Kidney (tissue), 14 donors: Measurements from ENCODE around the gene PECR. TPM values are rescaled to one million over a fixed set of nuclear protein-coding genes. Genes with fewer than 3 reads are reported as not detected.

Experiments used
- DNase-seq, 5 donors: peaks; one replicate each; pipeline ENCODE4 v3.0.0-alpha.2; 2013 to 2020
- FAIRE-seq: peaks from 2 replicates; lab custom pipeline; 2012; peaks lifted over from hg19 to GRCh38; lab: Jason Lieb, UNC
- H3K27ac ChIP-seq, 2 donors: one replicate each; pipeline ENCODE4 v1.7.0; 2013; ENCODE audit warnings: low read depth in 2 of 2, low read length in 2 of 2, inconsistent platforms in 1 of 2
- H3K27me3 ChIP-seq: one replicate; pipeline ENCODE4 v1.7.1; 2013; ENCODE audit warnings: low read length, inconsistent platforms; ENCODE audit not compliant: control insufficient read depth, insufficient read depth
- H3K36me3 ChIP-seq, 3 donors: one replicate each; pipeline versions ENCODE4 v1.7.0 to v1.7.1; 2013; ENCODE audit warnings: low read length in 3 of 3, control low read depth in 1 of 3, inconsistent platforms in 1 of 3; ENCODE audit not compliant: insufficient read depth in 3 of 3, control insufficient read depth in 2 of 3
- H3K4me1 ChIP-seq, 3 donors: one replicate each; pipeline versions ENCODE4 v1.7.0 to v1.7.1; 2013; ENCODE audit warnings: low read length in 3 of 3, inconsistent platforms in 1 of 3, low read depth in 1 of 3; ENCODE audit not compliant: control insufficient read depth in 2 of 3, insufficient read depth in 2 of 3
- H3K4me3 ChIP-seq, 3 donors: one replicate each; pipeline versions ENCODE4 v1.7.0 to v1.8.1; 2013; ENCODE audit warnings: low read length in 3 of 3, control low read depth in 1 of 3, inconsistent platforms in 1 of 3
- H3K9ac ChIP-seq, 3 donors: one replicate each; pipeline versions ENCODE4 v1.7.0 to v1.7.1; 2013; ENCODE audit warnings: low read length in 3 of 3, control low read depth in 1 of 3, inconsistent platforms in 1 of 3
- H3K9me3 ChIP-seq, 3 donors: one replicate each; pipeline versions ENCODE4 v1.7.0 to v1.7.1; 2013; ENCODE audit warnings: low read length in 3 of 3, control low read depth in 1 of 3, inconsistent platforms in 1 of 3; ENCODE audit not compliant: control insufficient read depth in 2 of 3, insufficient read depth in 1 of 3
- intact Hi-C: fragments of 100-400 bp; cut with DNase I; formaldehyde crosslinking; loops from one replicate; pipeline ENCODE4 v1.11.1; 2022
- polyA plus RNA-seq: library from polyadenylated mRNA; stranded (reverse); fragments of 350-450 nt; fragmentation: Illumina TruSeq; extraction: RNeasy Lipid Tissue Mini Kit (QIAGEN cat#74804); gene quantifications from one replicate; pipeline ENCODE4 v1.2.3, GENCODE V29; 2014; ENCODE audit warnings: low read depth, low replicate concordance; ENCODE audit not compliant: insufficient read depth
- total RNA-seq: library from RNA; stranded (reverse); fragmentation: NEBNext Ultra II Directional; extraction: Animal tissue kit (Norgen Biotek cat#: 25700); gene quantifications from one replicate; pipeline ENCODE4 v1.2.1, GENCODE V29; 2021
- TF ChIP-seq, protein P1 (sequence below): IDR thresholded peaks from 3 replicates; pipeline ENCODE4 v1.5.1; 2012; ENCODE audit warnings: mild to moderate bottlenecking, moderate library complexity, borderline replicate concordance; ENCODE audit not compliant: insufficient read depth; ENCODE audit errors: extremely low read depth
- donor health status: control.
- donor health status: control.
- donor health status: control.
- donor health status: control.
- donor health status: control.
- donor health status: DM: yes; HTN: yes; CAD: no.
- donor health status: Normal renal cell carcinoma (clear cell type).

Gene PECR
- total and polyA plus RNA-seq, 2 donors from 2014 or later = 28.4 to 36.0 TPM

DNA sequence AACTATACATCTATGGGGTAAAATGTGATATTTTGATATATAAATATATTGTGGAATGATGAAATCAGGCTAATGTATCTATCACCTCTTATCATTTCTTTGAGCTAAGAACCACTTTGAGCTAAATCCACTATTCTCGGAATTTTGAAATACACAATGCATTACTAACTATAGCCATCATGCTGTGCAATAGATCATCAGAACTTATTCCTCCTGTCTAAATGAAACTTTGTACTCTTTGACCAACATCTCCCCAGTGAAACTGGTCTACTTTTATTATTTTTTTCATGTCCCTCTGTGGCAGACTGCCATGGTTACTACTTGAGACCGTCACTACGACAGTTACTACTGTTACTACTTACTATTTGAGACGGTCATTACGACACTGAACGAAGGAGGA, 11.4 kb downstream of the PECR start:
- Histone ChIP-seq H3K27ac (no peak overlapping the region), H3K4me3 (no peak overlapping the region), H3K9me3 (no peaks in the 10 kb centered on the region), H3K9ac (no peak overlapping the region), H3K4me1 (no peaks in the 10 kb centered on the region), H3K27me3 (no peaks in the 10 kb centered on the region), H3K36me3 (peaks cover 0 to 14% (median 5%) of the 10 kb centered on the region in 3 donors)
- TF ChIP-seq, protein P1, sequence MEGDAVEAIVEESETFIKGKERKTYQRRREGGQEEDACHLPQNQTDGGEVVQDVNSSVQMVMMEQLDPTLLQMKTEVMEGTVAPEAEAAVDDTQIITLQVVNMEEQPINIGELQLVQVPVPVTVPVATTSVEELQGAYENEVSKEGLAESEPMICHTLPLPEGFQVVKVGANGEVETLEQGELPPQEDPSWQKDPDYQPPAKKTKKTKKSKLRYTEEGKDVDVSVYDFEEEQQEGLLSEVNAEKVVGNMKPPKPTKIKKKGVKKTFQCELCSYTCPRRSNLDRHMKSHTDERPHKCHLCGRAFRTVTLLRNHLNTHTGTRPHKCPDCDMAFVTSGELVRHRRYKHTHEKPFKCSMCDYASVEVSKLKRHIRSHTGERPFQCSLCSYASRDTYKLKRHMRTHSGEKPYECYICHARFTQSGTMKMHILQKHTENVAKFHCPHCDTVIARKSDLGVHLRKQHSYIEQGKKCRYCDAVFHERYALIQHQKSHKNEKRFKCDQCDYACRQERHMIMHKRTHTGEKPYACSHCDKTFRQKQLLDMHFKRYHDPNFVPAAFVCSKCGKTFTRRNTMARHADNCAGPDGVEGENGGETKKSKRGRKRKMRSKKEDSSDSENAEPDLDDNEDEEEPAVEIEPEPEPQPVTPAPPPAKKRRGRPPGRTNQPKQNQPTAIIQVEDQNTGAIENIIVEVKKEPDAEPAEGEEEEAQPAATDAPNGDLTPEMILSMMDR = no peak
- DNase-seq (no peak), FAIRE-seq (no peak)
- intact Hi-C loops = no loop called here

DNA sequence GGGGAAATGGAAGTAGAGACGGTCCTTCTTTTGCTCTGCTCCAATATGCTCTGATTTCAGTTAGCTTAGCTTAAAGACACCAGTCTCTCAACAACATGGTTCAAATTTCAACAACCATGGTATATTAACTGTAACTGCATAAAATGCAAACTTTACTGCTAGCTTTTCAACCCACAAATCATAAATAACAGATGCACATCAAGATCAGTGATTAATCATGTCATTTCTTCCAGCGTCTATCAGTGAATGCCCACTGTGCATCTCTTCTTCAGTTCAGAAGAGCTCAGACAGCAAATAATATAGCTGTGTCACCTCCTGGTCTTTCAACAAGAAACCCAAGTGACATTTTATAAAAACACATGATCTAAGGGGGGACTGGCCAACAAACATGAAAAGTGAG, 12.6 kb downstream of the PECR start:
- no peak overlapping the region for H3K4me3 ChIP-seq
- intact Hi-C loops = no loop called here
- FAIRE-seq = no peak

GRCh38 chr2:216066230-216066629, 15.4 kb downstream of the PECR start:
- intact Hi-C loops = no loop called here
- Histone ChIP-seq H3K9me3 (no peaks in the 10 kb centered on the region), H3K9ac (no peak overlapping the region), H3K4me1 (no peaks in the 10 kb centered on the region), H3K27me3 (no peaks in the 10 kb centered on the region), H3K36me3 (peaks cover 0 to 25% (median 12%) of the 10 kb centered on the region in 3 donors), H3K27ac (no peak overlapping the region), H3K4me3 (no peak overlapping the region)
- TF ChIP-seq, protein P1 = no peak
- DNase-seq (peak in 1 of 5 donors; percentile 31), FAIRE-seq (no peak)

More for the DNA sequence above, 12.6 kb downstream of the PECR start:
- Histone ChIP-seq H3K4me1 (no peaks in the 10 kb centered on the region), H3K36me3 (peaks cover 0 to 24% (median 12%) of the 10 kb centered on the region in 3 donors), H3K9me3 (no peaks in the 10 kb centered on the region), H3K27ac (no peak overlapping the region), H3K9ac (no peak overlapping the region), H3K27me3 (no peaks in the 10 kb centered on the region)
- TF ChIP-seq, protein P1 = no peak
- DNase-seq = no peak

DNA sequence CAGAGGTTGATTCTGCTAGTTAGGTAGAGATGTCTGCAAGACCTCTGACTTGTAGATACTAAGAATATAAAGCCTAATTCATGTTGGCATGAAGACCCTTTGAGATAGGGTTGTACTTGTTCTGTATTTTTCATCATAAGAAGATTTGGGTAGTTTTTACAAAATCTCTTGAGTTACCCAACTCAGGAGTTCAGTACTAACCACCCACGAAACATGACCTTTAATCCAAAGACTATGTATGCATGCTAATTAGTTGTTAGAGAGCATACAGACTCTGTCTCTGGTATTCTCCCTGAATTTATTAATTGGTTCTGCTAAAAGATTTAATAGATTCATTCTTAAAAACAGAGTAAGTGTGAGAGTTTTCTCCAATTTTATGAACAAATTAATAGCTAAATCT, 16.9 kb downstream of the PECR start:
- H3K4me1 ChIP-seq = no peaks in the 10 kb centered on the region
- TF ChIP-seq, protein P1 = no peak
- intact Hi-C loops = no loop called here

More for the DNA sequence above, 16.9 kb downstream of the PECR start:
- Histone ChIP-seq H3K27ac (no peak overlapping the region), H3K9me3 (no peaks in the 10 kb centered on the region), H3K4me3 (no peak overlapping the region), H3K36me3 (peaks cover 0 to 25% (median 12%) of the 10 kb centered on the region in 3 donors), H3K9ac (no peak overlapping the region), H3K27me3 (no peaks in the 10 kb centered on the region)
- FAIRE-seq = no peak
- DNase-seq = no peak
